Prostate gland (tissue), 2 donors: ENCODE data around the gene FBXO15. TPM values are rescaled to one million over a fixed set of nuclear protein-coding genes. Genes with fewer than 3 reads are reported as not detected.
A peak's percentile ranks its signal among the peaks of the same experiment; 100 is the strongest.

Experiments used
- DNase-seq: peaks from one replicate; pipeline ENCODE4 v3.0.0-alpha.2; 2019; ENCODE audit warnings: low spot score
- H3K27ac ChIP-seq, 2 donors: fragments of 200-600 bp; sonication (generic); 2 replicates each; pipeline ENCODE4 v1.5.1; 2017 to 2019
- H3K27me3 ChIP-seq: fragments of 200-600 bp; sonication (generic); replicated peaks from 2 replicates; pipeline ENCODE4 v1.5.1; 2019; ENCODE audit not compliant: insufficient read depth
- H3K36me3 ChIP-seq, 2 donors: fragments of 200-600 bp; sonication (generic); 1 replicate in 1 of 2; 2 replicates in 1 of 2; pipeline versions ENCODE4 v1.5.1 to v1.8.1; 2017 to 2019
- H3K4me1 ChIP-seq: fragments of 200-600 bp; sonication (generic); replicated peaks from 2 replicates; pipeline ENCODE4 v1.5.1; 2019
- H3K4me3 ChIP-seq, 2 donors: fragments of 200-600 bp; sonication (generic); 2 replicates each; pipeline ENCODE4 v1.5.1; 2017 to 2019
- H3K9me3 ChIP-seq: fragments of 200-600 bp; sonication (generic); 2 replicates; pipeline ENCODE4 v1.5.1; 2017
- CTCF ChIP-seq, 4 experiments: fragments of 200-600 bp in 2 of 4; fragments of 450-650 bp in 2 of 4; sonication (generic) in 2 of 4; IDR thresholded peaks; 1 replicate in 3 of 4; 2 replicates in 1 of 4; pipeline ENCODE4 v1.5.1; 2016 to 2019; ENCODE audit warnings: antibody characterized with exemption in 4 of 4, mild to moderate bottlenecking in 2 of 4, moderate library complexity in 2 of 4
- POLR2A ChIP-seq: fragments of 450-650 bp; IDR thresholded peaks from one replicate; pipeline ENCODE4 v1.6.1; 2016; ENCODE audit warnings: antibody characterized with exemption, mild to moderate bottlenecking
- POLR2AphosphoS5 ChIP-seq: sonication (generic); formaldehyde crosslinking; IDR thresholded peaks from one replicate; pipeline ENCODE4 v1.6.1; 2017; ENCODE audit warnings: antibody characterized with exemption
- WGBS: methylation state at CpG from one replicate; pipeline ENCODE4 v1.1.5; 2018; 5-methylcytosine and 5-hydroxymethylcytosine counted together
- intact Hi-C: fragments of 100-400 bp; cut with DNase I; formaldehyde crosslinking; loops from one replicate; pipeline ENCODE4 v1.14.2; 2022
- total RNA-seq, 2 donors: library from RNA; depleted of rRNA; stranded (reverse); fragments of >200 nt; gene quantifications; one replicate each; pipeline ENCODE4 v1.1.0, GENCODE V29; 2016

Gene FBXO15, protein sequence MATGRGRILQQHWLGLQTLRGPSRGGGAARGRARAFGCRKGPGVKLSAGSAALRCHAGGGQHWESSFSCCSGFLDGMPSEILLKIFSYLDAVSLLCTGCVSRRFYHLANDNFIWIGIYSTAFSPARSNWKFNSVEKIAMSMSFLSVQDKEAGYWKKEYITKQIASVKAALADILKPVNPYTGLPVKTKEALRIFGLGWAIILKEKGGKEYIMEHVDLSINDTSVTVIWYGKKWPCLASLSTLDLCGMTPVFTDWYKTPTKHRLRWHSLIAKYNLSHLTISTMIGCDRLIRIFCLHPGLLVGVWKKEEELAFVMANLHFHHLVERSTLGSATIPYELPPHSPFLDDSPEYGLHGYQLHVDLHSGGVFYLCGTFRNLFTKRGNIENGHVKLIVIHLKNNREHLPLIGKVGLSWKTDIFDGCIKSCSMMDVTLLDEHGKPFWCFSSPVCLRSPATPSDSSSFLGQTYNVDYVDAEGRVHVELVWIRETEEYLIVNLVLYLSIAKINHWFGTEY
- 1 to 10 TPM; 4.2 to 7.8 TPM for total RNA-seq

- peak; percentile 33 for TF ChIP-seq POLR2A
- TF ChIP-seq CTCF (IDR thresholded peaks at IDR 0.05) = peak in 2 of 4 experiments; percentile 12 to 31
- TF ChIP-seq POLR2AphosphoS5 = peak; percentile 96
- no peaks in the 10 kb centered on the region for H3K27me3 ChIP-seq
- H3K36me3 ChIP-seq = no peaks in the 10 kb centered on the region
- H3K4me1 ChIP-seq = peaks cover 2% of the 10 kb centered on the region
- WGBS = 1% methylated on average over 58 of the region's 58 CpGs
- H3K4me3 ChIP-seq = peak within 1 kb of the TSS; percentile 56
- intact Hi-C loops = loop anchor here (5.0 kb wide), 2 partner anchors 144 to 349 kb away; partner anchors contain the start of genes CNDP2 and CYB5A
- peak within 1 kb of the TSS; percentile 83 to 88 for H3K27ac ChIP-seq
- no peaks in the 10 kb centered on the region for H3K9me3 ChIP-seq
- peak; percentile 91 for DNase-seq
Observed at GRCh38 chr18:74147779-74148542, at the start of gene FBXO15, which contains the start of gene TIMM21. TSS of gene FBXO15 (minus strand) at chr18:74147834. CDS start at chr18:74147785, 49 bp downstream. TSS of gene TIMM21 (plus strand) at chr18:74148523. CDS start at chr18:74148809, 286 bp downstream.

DNA sequence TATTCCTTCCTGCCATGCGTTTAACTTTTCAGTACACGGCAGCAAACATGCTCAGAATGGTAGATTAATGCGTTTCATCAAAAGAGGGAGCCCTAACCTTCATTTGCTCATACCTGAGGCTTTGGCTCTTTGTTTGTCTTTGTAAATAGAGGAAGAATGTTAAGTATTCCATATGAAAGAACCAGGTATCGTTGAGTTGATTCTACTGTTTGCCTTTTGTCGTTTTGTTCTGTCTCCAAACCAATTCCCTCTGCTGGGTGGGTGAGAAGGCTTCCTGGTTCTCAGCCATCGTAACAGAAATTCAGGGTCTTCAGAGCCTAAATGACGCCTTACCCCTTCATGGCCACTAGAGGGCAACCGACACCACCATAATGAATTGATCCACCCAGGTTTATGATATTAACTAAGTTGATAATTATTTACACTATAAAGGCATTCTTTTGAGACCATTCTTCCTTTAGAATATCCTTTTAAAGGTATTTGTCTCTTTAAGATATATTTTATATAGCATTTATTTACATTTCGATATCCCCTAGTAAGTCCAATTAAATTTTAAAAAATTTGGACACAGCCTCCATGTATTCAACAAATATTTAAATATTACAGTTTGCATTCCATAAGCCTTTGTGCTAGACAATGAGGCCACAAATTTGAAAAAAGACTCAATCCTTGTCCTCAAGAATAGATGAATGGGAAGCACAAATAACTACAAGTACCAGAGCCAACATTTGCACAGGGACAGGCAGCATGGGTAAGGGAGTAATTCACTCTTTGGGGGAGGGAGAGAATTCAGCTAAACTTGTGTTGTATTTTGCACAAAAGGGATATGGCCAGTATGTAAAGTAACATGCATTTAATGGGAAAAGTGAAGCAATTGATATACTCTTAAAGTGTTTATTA is 48.8 kb upstream of the FBXO15 start:
- Histone ChIP-seq H3K4me1 (no peaks in the 10 kb centered on the region), H3K36me3 (no peaks in the 10 kb centered on the region), H3K27ac (peak overlapping the region; percentile 28 to 57), H3K27me3 (no peaks in the 10 kb centered on the region), H3K9me3 (no peaks in the 10 kb centered on the region), H3K4me3 (peak overlapping the region in 1 of 2 donors; percentile 19)
- 2% methylated on average over 9 of the region's 9 CpGs for WGBS
- intact Hi-C loops = loop anchor here (2.0 to 10.0 kb wide), 2 partner anchors 148 to 358 kb away; no protein-coding TSS in a partner anchor
- DNase-seq = peak; percentile 58
- TF ChIP-seq CTCF (IDR thresholded peaks at IDR 0.05) = peak; percentile 87 to 97 (median 90)
- no peak for TF ChIP-seq POLR2A
- no peak for TF ChIP-seq POLR2AphosphoS5

DNA sequence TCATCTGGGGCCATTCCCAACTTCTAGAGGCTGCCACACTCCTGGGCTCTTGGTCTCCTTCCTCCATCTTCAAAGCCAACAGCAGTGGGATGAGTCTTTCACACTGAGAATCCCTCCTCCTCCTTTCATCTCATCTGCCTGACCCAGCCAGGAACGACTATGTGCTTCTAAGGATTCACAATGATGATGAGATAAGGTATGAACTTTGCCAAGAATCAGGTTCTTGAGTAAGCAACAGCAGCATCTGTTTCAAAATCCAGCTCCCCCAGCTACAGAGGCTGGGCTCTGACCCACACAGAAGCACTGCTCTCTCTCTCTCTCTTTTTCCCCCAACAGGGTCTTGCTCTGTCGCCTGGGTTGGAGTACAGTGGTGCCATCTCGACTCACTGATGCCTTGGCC is 47.1 kb upstream of the FBXO15 start:
- Histone ChIP-seq H3K9me3 (no peaks in the 10 kb centered on the region), H3K4me1 (no peaks in the 10 kb centered on the region), H3K27ac (no peak overlapping the region), H3K4me3 (no peak overlapping the region), H3K36me3 (no peaks in the 10 kb centered on the region), H3K27me3 (no peaks in the 10 kb centered on the region)
- intact Hi-C loops = loop anchor here (10.0 kb wide), 1 partner anchor 360 kb away; no protein-coding TSS in a partner anchor
- 56% methylated on average over 3 of the region's 3 CpGs for WGBS
- DNase-seq = no peak
- TF ChIP-seq POLR2A = no peak
- TF ChIP-seq CTCF (IDR thresholded peaks at IDR 0.05) = no peak
- no peak for TF ChIP-seq POLR2AphosphoS5

DNA sequence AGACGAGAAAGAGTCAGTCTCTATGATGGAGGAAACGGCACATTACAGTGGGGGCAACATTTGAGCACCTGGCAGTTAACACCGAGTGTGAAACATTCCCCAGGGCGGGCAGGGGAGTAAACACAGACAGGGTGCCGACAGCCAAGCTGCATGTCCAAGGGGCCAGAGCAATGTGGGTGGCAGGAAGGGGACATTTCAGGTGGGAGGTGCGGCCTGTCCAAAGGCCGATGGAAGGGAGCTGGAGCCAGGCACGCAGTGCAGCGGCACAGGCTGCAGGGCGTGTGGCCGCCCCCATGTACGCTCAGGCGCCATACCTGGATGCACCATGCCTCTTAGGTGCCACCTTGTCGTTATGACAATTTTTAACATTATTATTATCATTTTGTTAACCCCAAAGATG is 43.9 kb upstream of the FBXO15 start:
- H3K4me3 ChIP-seq = no peak overlapping the region
- no peaks in the 10 kb centered on the region for H3K27me3 ChIP-seq
- no peak for DNase-seq
- intact Hi-C loops = loop anchor here (10.0 kb wide), 1 partner anchor 363 kb away; no protein-coding TSS in a partner anchor
- no peak for TF ChIP-seq CTCF (IDR thresholded peaks at IDR 0.05)
- no peak for TF ChIP-seq POLR2AphosphoS5
- TF ChIP-seq POLR2A = no peak
- no peaks in the 10 kb centered on the region for H3K9me3 ChIP-seq
- no peaks in the 10 kb centered on the region for H3K4me1 ChIP-seq
- no peaks in the 10 kb centered on the region for H3K36me3 ChIP-seq
- WGBS = 87% methylated on average over 14 of the region's 14 CpGs
- no peak overlapping the region for H3K27ac ChIP-seq
